Muscle of leg (tissue), 16 donors: ENCODE measurements around the gene FBXL13. TPM values are rescaled to one million over a fixed set of nuclear protein-coding genes. Genes with fewer than 3 reads are reported as not detected.

ENCODE experiments used
- DNase-seq: peaks from one replicate; pipeline ENCODE4 v3.0.0; 2013
- H3K27ac ChIP-seq: one replicate; pipeline ENCODE4 v1.5.1; 2013; ENCODE audit warnings: mild to moderate bottlenecking, low read length, control low read depth
- H3K27me3 ChIP-seq: one replicate; pipeline ENCODE4 v1.6.1; 2013; ENCODE audit warnings: low read length; ENCODE audit not compliant: control insufficient read depth, insufficient read depth
- H3K36me3 ChIP-seq: one replicate; pipeline ENCODE4 v1.6.1; 2013; ENCODE audit warnings: low read length; ENCODE audit not compliant: control insufficient read depth, insufficient read depth
- H3K4me1 ChIP-seq: one replicate; pipeline ENCODE4 v1.6.1; 2013; ENCODE audit warnings: low read length; ENCODE audit not compliant: control insufficient read depth, insufficient read depth
- H3K4me3 ChIP-seq: one replicate; pipeline ENCODE4 v1.5.1; 2013; ENCODE audit warnings: low read length, control low read depth
- H3K9me3 ChIP-seq: replicated peaks from 2 replicates; pipeline ENCODE4 v1.6.1; 2013; ENCODE audit warnings: low read depth, low read length; ENCODE audit not compliant: control insufficient read depth
- WGBS: methylation state at CpG from one replicate; pipeline ENCODE4 v1.1.5; 2013; ENCODE audit warnings: missing lambda C conversion rate; ENCODE audit not compliant: insufficient coverage; 5-methylcytosine and 5-hydroxymethylcytosine counted together
- long read RNA-seq, 11 donors: transcript quantifications; one replicate each; lab custom pipeline, GENCODE V29; 2026
- polyA plus RNA-seq, 8 donors: library from polyadenylated mRNA; unstranded; fragments of 120-200 nt; gene quantifications; one replicate each; pipeline versions ENCODE4 v1.2.1 to v1.2.3, GENCODE V29; 2013; ENCODE audit warnings: inconsistent platforms in 1 of 8, low replicate concordance in 1 of 8; ENCODE audit not compliant: insufficient read length in 8 of 8, insufficient read depth in 1 of 8
- total RNA-seq: library from RNA; stranded (reverse); fragments of 120-200 nt; gene quantifications from one replicate; pipeline ENCODE4 v1.2.4, GENCODE V29; 2013

The FBXL13 gene
- total RNA-seq (0.71 TPM), polyA plus RNA-seq (1 to 10 TPM in 2 of 8 donors, under 1 TPM in 6; 0.47 to 1.2 (median 0.78) TPM)
- long read RNA-seq, donor 1, result 0 reads
- long read RNA-seq, donor 2, result 0 reads
- long read RNA-seq, donor 3, partial matches to known transcripts, result 43 of 43 reads
- long read RNA-seq, donor 3, other reads (novel, unspliced or antisense), result 0 of 43 reads
- long read RNA-seq, donor 4, result 0 reads
- long read RNA-seq, donor 5, result 0 reads
- long read RNA-seq, donor 6, result 0 reads
- long read RNA-seq, donor 7, result 0 reads
- long read RNA-seq, donor 8, result 0 reads
- long read RNA-seq, donor 9, result 0 reads
- long read RNA-seq, donor 10, result 0 reads
- long read RNA-seq, donor 11, result 0 reads

DNA sequence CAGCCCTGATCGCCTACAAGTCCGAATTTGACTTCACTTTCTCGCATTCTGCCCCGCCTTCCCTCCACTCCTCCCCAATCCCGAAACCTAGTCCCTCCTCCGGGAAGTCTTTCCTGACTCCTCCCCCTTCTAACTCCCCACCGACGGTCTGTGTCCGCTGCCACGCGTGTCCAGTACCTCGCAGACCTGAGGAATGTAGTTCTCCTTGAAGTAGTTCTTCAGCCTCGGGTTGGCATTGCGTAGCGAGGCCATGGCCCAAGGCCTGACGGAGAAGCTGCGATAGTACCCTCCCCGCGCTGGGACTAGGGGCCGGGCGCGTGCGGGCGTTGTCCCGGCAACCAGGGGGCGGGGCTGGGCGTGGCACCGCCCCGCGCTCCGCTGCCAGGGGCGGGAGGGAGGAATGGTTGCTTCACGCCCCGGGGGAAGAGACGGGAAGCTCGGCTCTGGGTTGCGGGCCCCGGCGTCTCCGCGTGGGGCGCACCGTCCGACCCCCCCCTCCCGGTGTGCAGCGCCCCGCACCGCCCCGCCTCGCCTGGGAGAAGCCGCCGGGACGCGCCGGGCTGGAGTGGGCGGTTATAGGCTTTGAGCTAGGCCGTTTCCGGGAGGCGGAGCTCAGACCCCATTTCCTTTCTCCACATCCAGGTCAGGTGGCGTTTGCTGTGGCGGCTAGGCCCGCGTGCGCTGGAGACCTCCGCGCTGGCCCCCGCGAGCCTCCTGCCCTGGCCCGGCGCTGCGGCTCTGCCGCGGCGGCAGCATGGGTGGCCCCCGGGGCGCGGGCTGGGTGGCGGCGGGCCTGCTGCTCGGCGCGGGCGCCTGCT lies at the start of gene FBXL13, which contains the start of gene ARMC10:
TSS of gene FBXL13 (minus strand) at position 278 of the 818 bp plus-strand sequence.
TSS of gene ARMC10 (plus strand) at position 622 of the 818 bp plus-strand sequence. CDS start at position 755, 133 bp downstream.
- peaks cover 13% of the 10 kb centered on the region for H3K4me1 ChIP-seq
- no peaks in the 10 kb centered on the region for H3K27me3 ChIP-seq
- peak within 1 kb of the TSS; percentile 93 for H3K27ac ChIP-seq
- H3K4me3 ChIP-seq, result peak within 1 kb of the TSS; percentile 86
- under 1% methylated on average over 69 of the region's 83 CpGs for WGBS
- H3K36me3 ChIP-seq, result no peaks in the 10 kb centered on the region
- H3K9me3 ChIP-seq, result no peaks in the 10 kb centered on the region
- peak; percentile 97 for DNase-seq

DNA sequence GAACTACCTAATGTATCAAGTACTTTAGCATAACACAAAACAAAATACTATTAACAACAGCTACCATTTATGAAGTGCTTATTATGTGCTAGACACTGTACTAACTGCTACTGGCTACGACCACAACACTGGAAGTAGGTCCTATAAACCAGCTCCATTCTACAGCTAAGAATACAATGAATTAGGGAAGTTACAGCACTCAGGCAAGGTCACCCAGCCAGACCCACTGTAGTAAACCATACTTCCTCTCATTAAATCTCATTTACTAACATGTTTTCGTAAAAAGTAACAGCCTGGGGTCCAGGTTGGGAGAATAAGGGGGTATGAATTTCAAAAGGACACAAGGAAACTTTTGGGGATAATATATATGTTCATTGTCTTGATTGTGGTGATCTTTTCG lies 48.9 kb upstream of the FBXL13 start:
- H3K4me1 ChIP-seq, result no peaks in the 10 kb centered on the region
- WGBS, result no CpG with 5 or more reads among the region's 3 CpGs
- no peak overlapping the region for H3K27ac ChIP-seq
- no peaks in the 10 kb centered on the region for H3K9me3 ChIP-seq
- no peaks in the 10 kb centered on the region for H3K27me3 ChIP-seq
- H3K4me3 ChIP-seq, result no peak overlapping the region
- H3K36me3 ChIP-seq, result peaks cover 47% of the 10 kb centered on the region
- DNase-seq, result no peak

DNA sequence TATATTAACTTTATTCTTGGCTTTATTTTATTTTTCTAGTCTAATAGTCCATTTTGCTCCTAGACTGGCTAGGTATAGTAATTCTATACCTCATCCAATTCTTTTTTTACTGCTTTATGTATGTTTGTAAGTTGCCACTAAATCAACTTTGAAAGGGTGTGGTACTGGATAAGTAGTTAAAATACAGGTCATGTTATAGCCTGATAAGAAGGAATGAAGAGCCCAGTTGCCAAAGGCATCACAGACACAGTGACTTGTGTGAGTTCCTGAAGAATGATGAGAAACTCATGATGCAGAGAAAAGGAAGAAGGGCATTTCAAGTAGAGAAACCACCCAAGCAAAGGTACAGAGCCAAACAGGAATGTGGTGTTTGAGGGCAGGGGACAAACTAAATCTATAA lies 47.0 kb upstream of the FBXL13 start:
- Histone ChIP-seq H3K27me3 (no peaks in the 10 kb centered on the region), H3K4me1 (no peaks in the 10 kb centered on the region), H3K9me3 (no peaks in the 10 kb centered on the region), H3K4me3 (no peak overlapping the region), H3K27ac (no peak overlapping the region), H3K36me3 (peaks cover 33% of the 10 kb centered on the region)
- DNase-seq, result no peak

DNA sequence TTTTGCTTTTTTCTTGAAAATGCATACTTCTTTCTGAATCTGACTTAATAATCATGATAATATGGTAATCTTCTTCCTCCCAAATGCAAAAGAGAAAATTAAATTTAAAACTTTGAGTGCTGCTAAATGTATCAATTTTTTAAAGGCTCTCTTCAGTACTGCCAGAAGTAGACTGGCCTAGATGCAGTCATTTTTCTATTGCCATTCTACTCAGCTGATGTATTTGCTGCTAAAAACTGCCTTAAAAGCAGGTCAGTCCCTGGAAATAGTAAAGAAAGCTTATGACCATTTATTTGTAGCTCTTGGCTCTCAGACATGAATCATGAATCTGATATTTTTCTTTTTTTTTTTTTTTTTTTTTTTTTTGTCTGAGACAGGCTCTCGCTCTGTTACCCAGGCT lies 45.8 kb upstream of the FBXL13 start:
- H3K36me3 ChIP-seq, result peaks cover 32% of the 10 kb centered on the region

DNA sequence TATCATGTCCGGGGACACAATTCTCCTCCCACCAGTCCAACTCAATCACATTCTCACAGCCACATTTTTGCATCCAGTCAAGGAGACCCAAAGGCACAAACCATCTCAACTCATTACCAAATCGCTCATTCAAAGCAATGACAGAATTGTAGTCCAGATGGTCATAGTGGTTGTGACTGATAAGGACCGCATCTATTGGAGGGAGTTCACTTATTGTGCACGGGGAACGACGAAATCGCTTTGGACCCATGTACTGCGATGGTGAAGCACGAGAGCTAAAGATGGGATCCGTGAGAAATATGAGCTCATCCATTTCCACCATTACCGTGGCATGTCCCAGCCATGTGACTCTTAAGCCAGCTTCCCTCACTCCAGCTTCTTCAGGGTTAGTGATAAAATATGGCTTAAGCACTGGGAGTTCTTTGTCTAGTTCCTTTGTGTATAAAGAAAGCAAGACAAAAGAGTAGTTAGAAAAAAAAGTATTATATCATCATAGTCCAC lies 45.2 kb upstream of the FBXL13 start:
- H3K27ac ChIP-seq, result no peak overlapping the region
- H3K9me3 ChIP-seq, result no peaks in the 10 kb centered on the region
- no peaks in the 10 kb centered on the region for H3K27me3 ChIP-seq
- no peaks in the 10 kb centered on the region for H3K4me1 ChIP-seq
- no peak overlapping the region for H3K4me3 ChIP-seq
- no peak for DNase-seq
- peaks cover 32% of the 10 kb centered on the region for H3K36me3 ChIP-seq
- 80% methylated on average over 1 of the region's 11 CpGs for WGBS

More for the DNA sequence above, 45.8 kb upstream of the FBXL13 start:
- WGBS, result no CpG with 5 or more reads among the region's 1 CpG
- no peak overlapping the region for H3K27ac ChIP-seq
- no peaks in the 10 kb centered on the region for H3K9me3 ChIP-seq
- no peaks in the 10 kb centered on the region for H3K4me1 ChIP-seq
- no peak overlapping the region for H3K4me3 ChIP-seq
- DNase-seq, result peak; percentile 25
- H3K27me3 ChIP-seq, result no peaks in the 10 kb centered on the region

DNA sequence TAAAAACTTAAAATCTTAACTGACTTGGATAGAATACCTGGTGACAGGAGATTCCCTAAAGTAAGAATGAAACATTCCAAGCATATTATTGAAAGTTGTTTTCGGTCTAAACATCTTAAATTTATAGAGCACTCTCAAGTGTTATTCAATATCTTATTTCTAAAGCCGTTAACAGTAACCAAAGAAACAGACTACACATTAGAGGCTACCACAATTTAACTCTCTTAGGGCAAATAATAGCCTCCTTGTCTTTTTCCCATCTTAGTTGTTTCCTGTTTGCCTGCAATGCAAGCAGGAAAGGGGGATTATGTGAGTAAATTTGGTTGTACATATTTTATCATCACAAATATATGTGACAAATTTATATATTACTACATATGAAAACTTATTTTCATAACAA lies 42.9 kb upstream of the FBXL13 start:
- H3K4me3 ChIP-seq, result no peak overlapping the region
- H3K27me3 ChIP-seq, result no peaks in the 10 kb centered on the region
- no peak overlapping the region for H3K27ac ChIP-seq
- DNase-seq, result no peak
- WGBS, result no CpG with 5 or more reads among the region's 2 CpGs
- H3K36me3 ChIP-seq, result peaks cover 26% of the 10 kb centered on the region
- H3K9me3 ChIP-seq, result no peaks in the 10 kb centered on the region
- no peaks in the 10 kb centered on the region for H3K4me1 ChIP-seq

DNA sequence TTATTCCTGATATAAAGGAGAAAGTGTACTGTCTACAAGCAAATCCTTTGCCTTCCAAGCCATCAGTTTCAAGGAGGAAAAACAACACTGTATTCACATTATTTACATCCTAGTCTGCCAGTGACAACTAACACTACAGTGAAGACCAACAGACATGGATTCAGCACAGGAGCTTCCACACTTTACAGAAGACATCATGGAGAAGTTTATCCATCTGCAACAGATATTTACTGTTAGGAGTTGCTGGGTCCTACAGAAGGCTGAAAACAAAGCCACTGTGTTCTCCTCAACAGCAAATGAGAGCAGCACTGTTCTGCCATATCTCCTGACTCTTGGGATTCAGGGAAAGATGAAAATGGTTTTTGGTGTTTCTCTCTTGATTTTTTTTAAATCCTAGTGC lies 42.4 kb upstream of the FBXL13 start:
- Histone ChIP-seq H3K36me3 (peaks cover 21% of the 10 kb centered on the region), H3K9me3 (no peaks in the 10 kb centered on the region), H3K27ac (no peak overlapping the region), H3K4me3 (no peak overlapping the region), H3K4me1 (no peaks in the 10 kb centered on the region), H3K27me3 (no peaks in the 10 kb centered on the region)
- DNase-seq, result no peak

DNA sequence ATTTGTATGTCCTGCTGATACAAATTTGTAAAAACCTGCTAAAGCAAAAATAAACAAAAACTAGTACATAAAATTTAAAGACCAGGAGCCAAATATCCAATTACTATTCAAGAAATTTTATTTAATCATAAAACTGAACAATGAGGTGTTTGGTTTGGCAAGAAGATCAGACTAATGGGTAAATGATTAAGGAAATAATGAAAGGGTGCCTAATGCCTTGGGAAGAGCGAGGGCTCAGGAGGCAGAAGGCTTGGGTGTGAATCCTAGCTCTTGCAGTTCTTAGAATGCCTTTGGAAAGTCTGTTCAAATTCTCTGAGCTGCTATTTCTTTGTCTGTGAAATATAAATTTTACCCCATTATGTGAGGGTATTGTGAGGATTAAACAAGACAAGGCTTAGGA lies 41.9 kb upstream of the FBXL13 start:
- Histone ChIP-seq H3K4me1 (no peaks in the 10 kb centered on the region), H3K9me3 (no peaks in the 10 kb centered on the region), H3K36me3 (peaks cover 17% of the 10 kb centered on the region), H3K27ac (no peak overlapping the region), H3K27me3 (no peaks in the 10 kb centered on the region), H3K4me3 (no peak overlapping the region)
- WGBS, result 86% methylated on average over 1 of the region's 1 CpG
- no peak for DNase-seq

DNA sequence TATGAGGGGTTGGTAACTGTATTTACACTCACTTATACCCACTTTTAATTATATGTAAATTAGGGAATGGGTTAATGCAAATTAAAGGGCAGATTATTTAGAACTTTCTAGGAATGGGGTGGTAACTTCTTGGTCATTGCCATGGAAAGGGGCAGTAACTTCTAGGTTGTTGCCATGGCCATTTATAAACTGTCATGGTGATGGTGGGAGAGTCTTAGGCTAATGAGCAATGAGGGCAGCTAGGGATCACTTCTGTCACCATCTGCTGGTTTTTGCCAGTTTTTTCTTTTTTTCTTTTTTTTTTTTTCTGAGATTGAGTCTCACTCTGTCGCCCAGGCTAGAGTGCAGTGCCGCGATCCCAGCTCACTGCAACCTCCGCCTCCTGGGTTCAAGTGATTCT lies 41.2 kb upstream of the FBXL13 start:
- Histone ChIP-seq H3K4me1 (no peaks in the 10 kb centered on the region), H3K4me3 (no peak overlapping the region), H3K36me3 (peaks cover 13% of the 10 kb centered on the region), H3K9me3 (no peaks in the 10 kb centered on the region), H3K27me3 (no peaks in the 10 kb centered on the region), H3K27ac (no peak overlapping the region)
- no CpG with 5 or more reads among the region's 4 CpGs for WGBS
- no peak for DNase-seq

DNA sequence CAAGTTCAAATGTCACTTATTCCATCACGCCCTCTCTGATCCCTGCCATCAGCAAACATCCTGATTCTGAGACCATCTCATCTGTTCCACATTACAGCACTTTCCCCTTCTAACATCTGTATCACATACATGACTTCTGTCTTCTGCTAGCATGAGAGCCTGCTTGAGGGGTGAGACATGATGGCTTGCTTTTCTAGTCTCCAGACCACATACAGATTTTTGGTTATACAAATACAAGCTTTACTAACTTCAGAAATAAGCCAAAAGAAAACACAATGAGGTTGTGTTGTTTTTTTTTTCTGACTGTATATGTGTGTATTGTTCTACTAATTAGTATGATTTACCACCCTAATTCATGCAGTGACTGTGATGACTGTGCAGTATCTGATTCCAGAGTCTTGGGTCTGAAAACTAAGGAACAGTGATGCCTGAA lies 40.0 kb upstream of the FBXL13 start:
- Histone ChIP-seq H3K27ac (no peak overlapping the region), H3K27me3 (no peaks in the 10 kb centered on the region), H3K4me1 (no peaks in the 10 kb centered on the region), H3K4me3 (no peak overlapping the region), H3K9me3 (no peaks in the 10 kb centered on the region), H3K36me3 (peaks cover 9% of the 10 kb centered on the region)
- WGBS, result 50% methylated on average over 1 of the region's 1 CpG
- DNase-seq, result no peak
